Activated B cell treated with CpG ODN at 0.5 μM for 24 hours (primary cell): ENCODE measurements around the gene DDX28. TPM values are rescaled to one million over a fixed set of nuclear protein-coding genes. Genes with fewer than 3 reads are reported as not detected.

ENCODE experiments used
- ATAC-seq: fragments of 200-7000 bp; cut with Tn5 transposase; one replicate; pipeline ENCODE4 v1.10.0; 2021; ENCODE audit warnings: low read depth, mild to moderate bottlenecking, moderate library complexity
- CTCF ChIA-PET: fragments of 350-600 bp; sonication (Branson Sonifier 250); formaldehyde crosslinking; loops from one replicate; lab custom pipeline; 2021; ENCODE audit warnings: antibody characterized with exemption; lab: Charles Lee
- POLR2A ChIA-PET: fragments of 350-600 bp; sonication (Branson Sonifier 250); formaldehyde crosslinking; loops from one replicate; lab custom pipeline; 2021; ENCODE audit warnings: antibody characterized with exemption; lab: Charles Lee
- DNase-seq: peaks from one replicate; pipeline ENCODE4 v3.0.0; 2022
- H3K27ac Mint-ChIP-seq: one replicate; pipeline ENCODE4 v1.8.0; 2020; ENCODE audit warnings: mixed read lengths
- H3K27me3 Mint-ChIP-seq: one replicate; pipeline ENCODE4 v1.8.0; 2021; ENCODE audit warnings: mixed read lengths
- H3K36me3 Mint-ChIP-seq: one replicate; pipeline ENCODE4 v1.8.0; 2021; ENCODE audit warnings: low read depth, mixed read lengths
- H3K4me1 Mint-ChIP-seq: one replicate; pipeline ENCODE4 v1.8.0; 2021; ENCODE audit warnings: mixed read lengths
- H3K4me3 Mint-ChIP-seq: one replicate; pipeline ENCODE4 v1.8.0; 2020; ENCODE audit warnings: mild to moderate bottlenecking, mixed read lengths
- H3K9me3 Mint-ChIP-seq: one replicate; pipeline ENCODE4 v1.8.0; 2020; ENCODE audit warnings: mixed read lengths
- CTCF ChIP-seq: fragments of 200-600 bp; IDR thresholded peaks from one replicate; pipeline ENCODE4 v1.8.0; 2022; ENCODE audit warnings: antibody characterized with exemption, mild to moderate bottlenecking
- intact Hi-C: fragments of 100-400 bp; cut with micrococcal nuclease; formaldehyde crosslinking; loops from one replicate; pipeline ENCODE4 v1.15.1; 2024
- total RNA-seq: library from RNA; stranded (reverse); gene quantifications from 2 replicates; pipeline ENCODE4 v1.2.3, GENCODE V29; 2022

The DDX28 gene
- total RNA-seq, 1 donor from 2014 or later: 19.2 TPM

DNA sequence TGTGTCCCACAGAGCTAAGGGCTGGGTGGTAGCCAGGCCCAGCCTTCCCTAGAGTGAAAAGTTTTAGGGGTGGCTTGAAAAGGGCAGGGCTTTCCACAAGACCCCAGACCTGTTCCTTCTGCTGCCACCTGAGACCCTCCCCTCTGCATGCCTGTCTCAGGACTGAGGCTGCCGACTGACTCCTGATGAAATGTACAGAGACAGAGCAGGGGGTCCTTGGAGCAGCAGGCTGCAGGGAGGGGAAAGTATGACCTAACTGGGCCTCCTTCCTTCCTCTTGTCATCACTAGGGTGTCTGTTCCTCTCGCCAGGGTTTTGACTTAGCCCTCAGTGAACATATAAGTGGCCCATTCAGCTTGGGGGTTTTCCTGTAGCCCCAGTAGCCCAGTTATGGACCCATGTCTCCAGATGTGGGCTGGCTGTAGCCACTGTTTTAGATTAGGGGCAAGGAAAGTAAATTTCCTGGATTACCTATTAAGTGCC is 47.3 kb upstream of the DDX28 start:
- no peak for DNase-seq
- Mint-ChIP-seq H3K36me3 (peaks cover 84% of the 10 kb centered on the region), H3K4me1 (peaks cover 57% of the 10 kb centered on the region), H3K27me3 (no peaks in the 10 kb centered on the region), H3K9me3 (no peaks in the 10 kb centered on the region), H3K4me3 (peak overlapping the region; percentile 55), H3K27ac (peak overlapping the region; percentile 68)
- no peak for ATAC-seq
- intact Hi-C loops: loop anchor here (2.0 to 10.0 kb wide), 2 partner anchors 15 to 405 kb away; partner anchors contain the start of genes ACD, C16orf86, ENKD1 and NFATC3
- no peak for TF ChIP-seq CTCF
- ChIA-PET POLR2A (interaction anchor here (0.6 to 9.1 kb wide), 6 partner anchors 9 to 134 kb away, joined by 3 to 211 read pairs (median 4); partner anchors contain the start of genes NFATC3 and PSMB10), CTCF (interaction anchor here (1.3 to 6.3 kb wide), 8 partner anchors 14 to 254 kb away, joined by 3 to 54 read pairs (median 7); partner anchors contain the start of gene NFATC3)

GRCh38 chr16:68069511-68070248 is 46.6 kb upstream of the DDX28 start:
- no peak for DNase-seq
- H3K4me3 Mint-ChIP-seq: peak overlapping the region; percentile 24

DNA sequence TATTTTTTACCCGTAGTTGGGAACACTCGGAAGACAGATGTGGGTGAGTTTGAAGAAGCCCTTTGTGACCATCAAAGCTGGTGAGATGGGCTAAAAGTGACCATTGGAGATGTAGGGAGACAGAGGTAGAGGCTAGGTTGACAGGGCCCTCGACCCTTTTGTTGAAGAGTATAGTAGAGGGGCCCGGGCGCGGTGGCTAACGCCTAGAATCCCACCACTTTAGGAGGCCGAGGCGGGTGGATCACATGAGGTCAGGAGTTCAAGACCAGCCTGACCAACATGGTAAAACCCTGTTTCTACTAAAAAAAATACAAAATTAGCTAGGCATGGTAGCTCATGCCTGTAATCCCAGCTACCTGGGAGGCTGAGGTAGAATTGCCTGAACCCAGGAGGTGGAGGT is 45.9 kb upstream of the DDX28 start:
- intact Hi-C loops: no loop called here
- Mint-ChIP-seq H3K27me3 (no peaks in the 10 kb centered on the region), H3K9me3 (no peaks in the 10 kb centered on the region), H3K4me3 (no peak overlapping the region), H3K27ac (no peak overlapping the region), H3K4me1 (peaks cover 53% of the 10 kb centered on the region), H3K36me3 (peaks cover 84% of the 10 kb centered on the region)
- no peak for ATAC-seq
- DNase-seq: no peak
- POLR2A ChIA-PET: interaction anchor here (9.1 kb wide), 1 partner anchor 16 kb away, joined by 211 read pairs; the partner anchor contains the start of gene NFATC3
- TF ChIP-seq CTCF: no peak
- CTCF ChIA-PET: interaction anchor here (1.5 to 3.8 kb wide), 3 partner anchors 15 to 252 kb away, joined by 6 to 15 read pairs (median 6); no protein-coding TSS in a partner anchor

More at GRCh38 chr16:68069511-68070248, 46.6 kb upstream of the DDX28 start:
- Mint-ChIP-seq H3K9me3 (no peaks in the 10 kb centered on the region), H3K27me3 (no peaks in the 10 kb centered on the region), H3K4me1 (peaks cover 55% of the 10 kb centered on the region), H3K27ac (peak overlapping the region; percentile 68), H3K36me3 (peaks cover 83% of the 10 kb centered on the region)
- POLR2A ChIA-PET: interaction anchor here (0.6 to 9.1 kb wide), 4 partner anchors 10 to 133 kb away, joined by 3 to 211 read pairs (median 10); partner anchors contain the start of genes NFATC3 and PSMB10
- CTCF ChIA-PET: interaction anchor here (1.3 to 3.8 kb wide), 7 partner anchors 15 to 253 kb away, joined by 3 to 15 read pairs (median 6); no protein-coding TSS in a partner anchor
- intact Hi-C loops: loop anchor here (2.0 to 10.0 kb wide), 2 partner anchors 15 to 405 kb away; partner anchors contain the start of genes ACD, C16orf86, ENKD1 and NFATC3
- no peak for TF ChIP-seq CTCF
- no peak for ATAC-seq

DNA sequence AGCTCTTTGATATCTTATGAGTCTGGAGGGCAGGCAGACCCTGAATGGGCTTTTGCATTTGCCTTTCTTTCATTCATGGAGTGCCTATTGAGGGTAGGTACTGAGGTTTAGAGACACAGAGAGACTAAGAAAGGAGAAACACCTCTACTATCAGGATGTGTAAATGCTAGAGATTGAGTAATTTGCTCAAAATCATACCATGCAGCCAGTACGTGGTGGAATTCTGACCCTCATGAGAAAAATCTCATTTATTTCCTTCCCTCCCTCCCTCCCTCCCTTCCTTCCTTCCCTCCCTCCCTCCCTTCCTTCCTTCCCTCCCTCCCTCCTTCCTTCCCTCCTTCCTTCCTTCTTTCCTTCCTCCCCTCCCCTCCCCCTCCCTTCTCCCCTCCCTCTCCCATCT is 43.7 kb upstream of the DDX28 start:
- Mint-ChIP-seq H3K4me1 (peaks cover 38% of the 10 kb centered on the region), H3K27me3 (no peaks in the 10 kb centered on the region), H3K4me3 (no peak overlapping the region), H3K9me3 (no peaks in the 10 kb centered on the region), H3K27ac (no peak overlapping the region), H3K36me3 (peaks cover 82% of the 10 kb centered on the region)
- intact Hi-C loops: no loop called here
- ChIA-PET POLR2A (interaction anchor here (1.7 kb wide), 1 partner anchor 18 kb away, joined by 5 read pairs; the partner anchor contains the start of gene NFATC3), CTCF (interaction anchor here (0.9 to 3.5 kb wide), 8 partner anchors 9 to 250 kb away, joined by 3 to 17 read pairs (median 3); partner anchors contain the start of gene NFATC3)
- TF ChIP-seq CTCF: no peak
- ATAC-seq (no peak), DNase-seq (no peak)
